HG03103 (cell line): Measurements from ENCODE around the gene C21orf58.
"Not testable (repeated sequence)": the region's sequence is repeated elsewhere in the genome, so short reads cannot be mapped to it uniquely, and the experiment has no call there.

Source experiments
- ATAC-seq: cut with Tn5 transposase; IDR thresholded peaks from one replicate; pipeline ENCODE4 v1.9.1; 2021; ENCODE audit warnings: low read depth; ENCODE audit not compliant: unreplicated experiment

Gene C21orf58

GRCh38 chr21:46323710-46324389 is at the start of gene C21orf58, which contains the start of gene PCNT:
Gene C21orf58 (minus strand): TSS chr21:46323870. CDS start chr21:46322738, 1,132 bp downstream.
Gene PCNT (plus strand): TSS chr21:46324156. CDS start chr21:46324229, 73 bp downstream.
- peak; percentile 78 for ATAC-seq

DNA sequence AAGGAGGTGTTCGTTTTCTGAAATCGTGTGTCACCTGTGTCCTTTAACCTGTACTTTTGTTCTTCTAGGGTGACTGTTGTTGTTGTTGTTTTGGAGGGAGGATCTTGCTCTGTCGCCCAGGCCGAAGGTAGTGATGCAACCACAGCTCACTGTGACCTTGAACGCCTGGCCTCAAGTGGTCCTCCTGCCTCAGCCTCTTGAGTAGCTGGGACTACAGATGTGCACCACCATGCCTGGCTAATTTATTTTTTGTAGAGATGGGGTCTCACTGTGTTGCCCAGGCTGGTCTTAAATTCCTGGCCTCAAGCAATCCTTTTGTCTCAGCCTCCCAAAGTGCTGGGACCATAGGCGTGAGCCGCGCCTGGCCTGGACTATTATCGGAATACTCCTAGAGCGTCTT is 49.3 kb upstream of the C21orf58 start:
- not testable (repeated sequence) for ATAC-seq

DNA sequence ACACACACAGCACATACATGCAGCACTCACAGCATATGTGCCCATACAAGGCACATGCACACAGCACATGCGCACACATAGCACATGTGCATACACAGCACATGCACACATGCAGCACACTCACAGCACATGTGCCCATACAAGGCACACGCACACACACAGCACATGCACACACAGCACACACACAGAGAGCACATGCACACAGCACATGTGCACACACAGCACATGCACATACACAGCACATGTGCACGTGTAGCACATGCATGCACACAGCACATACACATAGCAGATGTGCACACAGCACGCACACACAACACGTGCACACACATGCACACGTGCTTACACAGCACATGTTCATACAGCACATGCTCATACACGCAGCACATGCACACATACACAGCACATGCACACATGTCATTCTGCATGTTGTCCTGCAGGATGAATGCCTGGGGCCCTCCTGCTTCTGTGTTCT is 48.4 kb upstream of the C21orf58 start:
- ATAC-seq = no peak

GRCh38 chr21:46371204-46372013 is 47.7 kb upstream of the C21orf58 start:
- no peak for ATAC-seq

GRCh38 chr21:46369520-46370235 is 46.0 kb upstream of the C21orf58 start:
- no peak for ATAC-seq

DNA sequence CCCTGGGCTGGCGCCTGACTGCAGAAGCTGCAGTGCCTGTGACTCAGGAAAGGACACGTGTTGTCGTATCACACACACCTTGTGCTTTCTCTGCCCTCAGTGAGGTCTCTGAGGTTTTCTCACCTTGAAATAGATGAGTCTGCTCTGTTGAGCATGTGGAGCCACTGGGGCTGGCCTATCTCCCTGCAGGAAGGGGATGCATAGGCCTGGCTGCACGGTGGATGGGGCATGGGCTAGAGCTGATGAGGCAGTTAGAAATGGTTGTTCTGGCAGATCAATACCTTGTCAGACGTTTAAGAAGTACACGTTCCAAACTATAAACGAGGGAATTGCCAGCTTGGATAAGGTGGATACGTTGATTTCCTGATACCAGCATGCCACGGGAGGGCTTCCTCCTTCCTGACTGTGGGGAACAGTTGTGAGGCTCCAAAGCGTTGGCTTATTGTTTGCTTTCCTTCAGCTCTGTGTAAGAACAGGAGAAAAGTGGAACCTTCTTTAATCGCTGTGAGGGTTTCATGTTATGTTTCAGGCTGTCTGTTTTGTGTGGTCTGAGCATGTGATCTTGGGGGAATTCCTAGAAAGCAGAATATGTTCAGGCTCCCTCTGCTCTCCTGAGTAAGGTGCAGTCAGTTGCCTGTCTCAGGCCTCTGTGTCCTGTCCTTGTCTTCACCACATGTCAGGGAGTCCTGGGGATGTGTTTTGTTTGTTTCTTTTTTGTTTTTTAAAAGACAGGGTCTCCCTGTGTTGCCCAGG is 45.0 kb upstream of the C21orf58 start:
- ATAC-seq = no peak

GRCh38 chr21:46366966-46367365 is 43.3 kb upstream of the C21orf58 start:
- ATAC-seq = no peak

DNA sequence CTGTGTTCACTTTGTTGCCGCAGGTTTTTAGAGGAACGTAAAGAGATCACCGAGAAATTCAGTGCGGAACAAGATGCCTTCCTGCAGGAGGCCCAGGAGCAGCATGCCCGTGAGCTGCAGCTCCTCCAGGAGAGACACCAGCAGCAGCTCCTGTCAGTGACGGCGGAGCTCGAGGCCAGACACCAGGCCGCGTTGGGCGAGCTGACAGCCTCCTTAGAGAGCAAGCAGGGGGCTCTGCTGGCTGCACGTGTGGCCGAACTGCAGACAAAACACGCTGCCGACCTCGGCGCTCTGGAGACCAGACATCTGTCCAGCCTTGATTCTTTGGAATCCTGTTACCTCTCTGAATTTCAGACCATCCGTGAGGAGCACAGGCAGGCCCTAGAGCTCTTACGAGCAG is 42.9 kb upstream of the C21orf58 start:
- no peak for ATAC-seq

DNA sequence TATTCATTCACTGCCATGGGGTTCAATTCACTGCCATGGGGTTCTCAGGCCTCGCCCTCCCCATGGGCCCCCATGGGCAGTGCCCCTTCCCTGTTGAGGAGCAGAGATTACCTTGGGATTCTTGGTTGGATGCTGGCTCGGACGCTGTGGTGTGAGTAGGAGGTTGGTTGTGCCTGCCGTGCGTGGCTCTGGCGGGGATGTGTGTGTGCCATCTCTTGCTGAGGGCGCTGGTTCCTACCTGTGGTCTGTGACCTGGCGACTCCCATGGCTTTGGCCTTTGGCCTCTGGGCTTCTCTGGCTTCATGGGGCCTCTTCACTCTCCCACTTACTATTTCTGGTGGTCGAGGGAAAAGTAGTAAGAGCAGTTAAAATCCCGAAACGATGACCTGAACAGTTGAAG is 42.4 kb upstream of the C21orf58 start:
- no peak for ATAC-seq

- ATAC-seq = no peak
These were observed 40.0 kb upstream of the C21orf58 start for GRCh38 chr21:46363698-46364097.

DNA sequence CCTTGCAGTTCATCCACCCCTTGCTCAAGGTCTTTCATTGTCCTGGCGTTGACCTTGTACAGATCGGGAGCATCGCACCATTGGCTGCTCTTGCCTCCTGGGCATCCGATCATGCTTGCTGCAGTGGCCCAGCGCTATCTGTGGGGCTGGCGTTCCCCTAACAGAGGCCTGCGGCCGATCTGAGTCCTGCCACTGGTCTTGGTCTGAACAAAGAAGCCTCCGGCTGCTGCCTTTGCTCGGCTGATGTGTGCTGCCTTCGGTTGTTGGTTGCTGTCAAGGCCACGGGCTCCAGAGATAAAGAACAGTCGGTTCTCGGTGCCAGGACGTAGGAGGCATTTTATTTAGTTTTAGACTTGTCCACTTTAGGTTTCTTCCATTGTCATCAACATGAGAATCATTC is 39.3 kb upstream of the C21orf58 start:
- no peak for ATAC-seq

DNA sequence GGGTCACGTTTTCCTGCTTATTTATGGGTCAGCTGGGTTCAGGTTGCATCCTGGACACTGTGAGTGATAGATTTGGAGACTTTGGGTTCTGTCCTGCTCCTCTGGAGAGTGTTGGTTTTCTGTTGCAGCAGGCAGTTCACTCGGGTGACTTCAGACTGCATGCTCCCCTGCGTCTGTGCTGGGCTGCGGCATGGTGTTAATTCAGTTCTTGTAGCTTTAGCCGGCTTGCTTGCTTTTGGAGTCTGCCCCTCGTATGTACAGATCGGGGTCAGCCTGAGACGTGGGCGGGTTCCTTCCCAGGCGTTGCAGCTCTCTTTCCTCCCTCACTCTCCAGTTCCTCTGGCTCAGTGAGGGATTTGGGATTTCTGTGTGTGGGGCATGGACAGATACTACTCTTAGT is 38.3 kb upstream of the C21orf58 start:
- ATAC-seq = no peak

DNA sequence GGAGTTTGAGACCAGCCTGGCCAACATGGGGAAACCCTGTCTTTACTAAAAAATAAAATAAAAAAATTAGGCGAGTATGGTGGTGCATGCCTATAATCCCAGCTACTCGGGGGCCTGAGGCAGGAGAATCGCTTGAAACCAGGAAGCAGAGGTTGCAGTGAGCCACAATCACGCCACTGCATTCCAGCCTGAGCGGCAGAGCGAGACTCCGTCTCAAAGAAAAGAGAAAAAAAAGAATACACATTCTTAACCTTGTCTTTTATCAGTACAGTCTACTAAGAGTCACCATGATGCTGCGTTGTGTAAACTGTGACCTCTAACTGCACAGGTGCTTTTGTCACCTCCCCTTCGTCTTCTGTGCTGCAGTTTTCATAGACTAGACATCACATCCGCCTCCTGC is 37.5 kb upstream of the C21orf58 start:
- ATAC-seq = no peak

- ATAC-seq = no peak
These were observed 34.2 kb upstream of the C21orf58 start for GRCh38 chr21:46357684-46358425.

DNA sequence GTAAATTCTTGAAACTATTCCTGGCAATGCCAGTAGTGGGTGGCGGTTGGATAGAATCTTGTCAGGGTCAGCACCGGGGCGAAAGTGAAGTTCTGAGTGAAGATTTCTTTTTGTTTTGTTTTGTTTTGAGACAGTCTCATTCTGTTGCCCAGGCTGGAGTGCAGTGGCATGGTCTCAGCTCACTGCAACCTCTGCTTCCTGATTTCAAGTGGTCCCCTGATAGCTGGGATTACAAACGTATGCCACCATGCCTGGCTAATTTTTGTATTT is 33.6 kb upstream of the C21orf58 start:
- no peak for ATAC-seq

DNA sequence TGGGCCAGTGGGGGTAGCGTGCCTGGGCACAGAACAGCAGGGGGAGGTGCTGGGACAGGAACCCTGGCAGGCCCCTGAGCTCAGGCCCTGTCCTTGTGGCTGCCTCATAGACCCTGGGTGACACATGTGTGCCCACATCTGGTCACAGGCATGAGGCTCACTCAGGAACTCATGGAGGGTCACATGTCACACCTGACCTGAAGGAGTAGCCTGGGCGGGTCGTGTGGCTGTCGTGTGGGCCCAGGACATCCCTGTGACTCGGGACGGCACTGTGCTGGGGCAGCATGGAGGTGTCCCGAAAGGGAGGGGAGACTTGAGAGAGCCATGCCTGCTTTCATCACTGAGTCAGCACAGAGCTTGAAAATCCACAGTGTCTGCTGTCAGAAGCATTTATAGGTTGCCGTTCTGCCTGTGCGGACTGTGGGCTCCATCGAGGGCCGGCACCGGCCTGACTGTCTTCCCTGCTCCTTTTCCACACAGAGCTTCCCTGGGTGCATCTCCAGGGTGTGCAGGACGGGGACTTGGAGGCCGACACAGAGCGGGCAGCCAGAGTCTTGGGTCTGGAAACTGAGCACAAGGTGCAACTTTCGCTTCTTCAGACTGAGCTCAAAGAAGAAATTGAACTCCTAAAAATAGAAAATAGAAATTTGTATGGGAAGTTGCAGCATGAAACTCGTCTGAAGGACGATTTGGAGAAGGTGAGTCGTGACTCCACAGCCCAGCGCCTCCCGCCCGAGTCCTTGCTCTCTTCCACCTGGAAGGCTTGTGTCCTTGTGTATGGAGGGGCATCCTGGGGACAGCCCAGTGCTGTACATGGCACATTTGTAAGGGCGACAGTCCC is 33.0 kb upstream of the C21orf58 start:
- no peak for ATAC-seq

DNA sequence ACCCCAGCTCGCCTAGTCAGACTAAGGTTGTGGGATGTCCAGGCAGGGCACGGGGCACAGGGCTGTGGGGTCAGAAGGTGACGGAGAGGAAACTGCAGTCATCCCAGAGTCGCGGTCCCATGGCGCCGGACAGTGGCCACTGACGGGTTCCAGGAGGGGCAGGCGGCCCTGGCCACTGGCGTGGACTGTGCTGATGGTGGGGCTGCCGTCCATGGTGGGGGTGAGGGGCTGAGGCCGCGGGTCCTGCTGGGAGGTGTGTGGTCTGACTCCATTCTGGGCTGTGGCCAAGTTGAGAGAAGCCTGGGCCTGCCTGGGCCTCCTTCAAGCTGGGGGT is 32.3 kb upstream of the C21orf58 start:
- no peak for ATAC-seq

- ATAC-seq = no peak
These were observed 31.7 kb upstream of the C21orf58 start for GRCh38 chr21:46355161-46356004.
